CD14-positive monocyte (primary cell): ENCODE results near the gene INSIG2. TPM values are rescaled to one million over a fixed set of nuclear protein-coding genes. Genes with fewer than 3 reads are reported as not detected.

Source experiments
- DNase-seq, 3 donors: peaks; one replicate each; pipeline ENCODE4 v3.0.0-alpha.2; 2011 to 2022
- H2AFZ ChIP-seq: 2 replicates; pipeline ENCODE4 v1.6.0; 2012; ENCODE audit warnings: mild to moderate bottlenecking, low read depth, low read length, inconsistent platforms; ENCODE audit not compliant: insufficient read depth, poor library complexity, severe bottlenecking
- H3K27ac ChIP-seq, 2 donors: 1 replicate in 1 of 2; 2 replicates in 1 of 2; pipeline ENCODE4 v1.5.1; 2012 to 2013; ENCODE audit warnings: low read length in 2 of 2, control low read depth in 1 of 2, inconsistent platforms in 1 of 2, low read depth in 1 of 2, mild to moderate bottlenecking in 1 of 2
- H3K27me3 ChIP-seq, 2 donors: one replicate each; pipeline versions ENCODE4 v1.6.0 to v1.6.1; 2011 to 2013; ENCODE audit warnings: low read length in 2 of 2; ENCODE audit not compliant: control insufficient read depth in 2 of 2, insufficient read depth in 2 of 2
- H3K36me3 ChIP-seq, 2 donors: replicated peaks in 1 of 2; 1 replicate in 1 of 2; 2 replicates in 1 of 2; pipeline versions ENCODE4 v1.5.1 to v1.6.1; 2012 to 2013; ENCODE audit warnings: low read length in 2 of 2, control low read depth in 1 of 2, inconsistent platforms in 1 of 2, mild to moderate bottlenecking in 1 of 2; ENCODE audit not compliant: insufficient read depth in 2 of 2, control insufficient read depth in 1 of 2
- H3K4me1 ChIP-seq, 2 donors: 1 replicate in 1 of 2; 2 replicates in 1 of 2; pipeline versions ENCODE4 v1.5.1 to v1.6.1; 2012 to 2013; ENCODE audit warnings: low read length in 2 of 2, control low read depth in 1 of 2, inconsistent platforms in 1 of 2, mild to moderate bottlenecking in 1 of 2, moderate library complexity in 1 of 2; ENCODE audit not compliant: insufficient read depth in 2 of 2, control insufficient read depth in 1 of 2
- H3K4me2 ChIP-seq: replicated peaks from 2 replicates; pipeline ENCODE3; 2012; ENCODE audit warnings: low read length, moderate library complexity, mild to moderate bottlenecking; ENCODE audit not compliant: poor library complexity, severe bottlenecking; ENCODE audit errors: extremely low read depth
- H3K4me3 ChIP-seq, 3 experiments: fragments of 200-600 bp in 1 of 3; sonication (generic) in 1 of 3; replicated peaks in 1 of 3; 1 replicate in 2 of 3; 2 replicates in 1 of 3; pipeline ENCODE4 v1.5.1; 2011 to 2013; ENCODE audit warnings: low read length in 3 of 3, mild to moderate bottlenecking in 3 of 3, control low read depth in 2 of 3, low read depth in 2 of 3, inconsistent platforms in 1 of 3, moderate library complexity in 1 of 3
- H3K79me2 ChIP-seq: 2 replicates; pipeline ENCODE4 v1.6.0; 2012; ENCODE audit warnings: mild to moderate bottlenecking, control low read depth, inconsistent platforms, low read length, moderate library complexity; ENCODE audit not compliant: insufficient read depth
- H3K9ac ChIP-seq: 2 replicates; pipeline ENCODE4 v1.6.0; 2017; ENCODE audit warnings: low read length, mild to moderate bottlenecking; ENCODE audit not compliant: insufficient read depth, poor library complexity, severe bottlenecking
- H3K9me3 ChIP-seq, 2 donors: replicated peaks in 1 of 2; 1 replicate in 1 of 2; 2 replicates in 1 of 2; pipeline versions ENCODE4 v1.5.1 to v1.6.1; 2012 to 2013; ENCODE audit warnings: low read length in 2 of 2, control low read depth in 1 of 2; ENCODE audit not compliant: control insufficient read depth in 1 of 2, insufficient read depth in 1 of 2
- H4K20me1 ChIP-seq: 2 replicates; pipeline ENCODE4 v1.6.0; 2012; ENCODE audit warnings: mild to moderate bottlenecking, low read length, control low read depth, moderate library complexity; ENCODE audit not compliant: insufficient read depth
- H3K27ac Mint-ChIP-seq, 7 donors: one replicate each; pipeline ENCODE4 v1.8.0; 2020; ENCODE audit warnings: mild to moderate bottlenecking in 7 of 7, mixed read lengths in 7 of 7, moderate library complexity in 6 of 7, inconsistent platforms in 2 of 7
- H3K27me3 Mint-ChIP-seq, 3 donors: one replicate each; pipeline ENCODE4 v1.8.0; 2021 to 2022; ENCODE audit warnings: low read depth in 3 of 3, mild to moderate bottlenecking in 3 of 3, mixed read lengths in 3 of 3, moderate library complexity in 3 of 3, inconsistent platforms in 1 of 3
- H3K36me3 Mint-ChIP-seq, 2 donors: one replicate each; pipeline ENCODE4 v1.8.0; 2020; ENCODE audit warnings: mixed read lengths in 2 of 2, inconsistent platforms in 1 of 2, mild to moderate bottlenecking in 1 of 2
- H3K4me1 Mint-ChIP-seq: one replicate; pipeline ENCODE4 v1.8.0; 2020; ENCODE audit warnings: mild to moderate bottlenecking, mixed read lengths
- H3K4me3 Mint-ChIP-seq, 2 donors: one replicate each; pipeline ENCODE4 v1.8.0; 2020; ENCODE audit warnings: mild to moderate bottlenecking in 2 of 2, mixed read lengths in 2 of 2, moderate library complexity in 1 of 2
- H3K9me3 Mint-ChIP-seq, 7 donors: one replicate each; pipeline ENCODE4 v1.8.0; 2020 to 2022; ENCODE audit warnings: mixed read lengths in 7 of 7, mild to moderate bottlenecking in 6 of 7, moderate library complexity in 6 of 7, inconsistent platforms in 2 of 7
- WGBS: methylation state at CpG from one replicate; pipeline ENCODE4 v1.1.5; 2013; ENCODE audit warnings: missing lambda C conversion rate; ENCODE audit not compliant: insufficient coverage; 5-methylcytosine and 5-hydroxymethylcytosine counted together
- intact Hi-C, 2 donors: fragments of 100-400 bp; cut with micrococcal nuclease; formaldehyde crosslinking; loops; one replicate each; pipeline versions ENCODE4 v1.15.0 to v1.15.1; 2023
- polyA plus RNA-seq, 3 donors: library from polyadenylated mRNA; depleted of rRNA in 1 of 3; unstranded in 2 of 3; stranded (reverse) in 1 of 3; fragments of 300-500 nt in 2 of 3; fragments of >200 nt in 1 of 3; fragmentation: Illumina TruSeq in 2 of 3; gene quantifications; 1 replicate in 2 of 3; 2 replicates in 1 of 3; pipeline ENCODE4 v1.2.3, GENCODE V29; 2012 to 2021
- TF ChIP-seq, protein P1 (sequence below): fragments of 200-600 bp; IDR thresholded peaks from one replicate; pipeline ENCODE4 v1.8.0; 2022; ENCODE audit warnings: antibody characterized with exemption, mild to moderate bottlenecking

Gene INSIG2
- polyA plus RNA-seq, 3 donors = 13.6 to 17.2 (median 14.8) TPM

DNA sequence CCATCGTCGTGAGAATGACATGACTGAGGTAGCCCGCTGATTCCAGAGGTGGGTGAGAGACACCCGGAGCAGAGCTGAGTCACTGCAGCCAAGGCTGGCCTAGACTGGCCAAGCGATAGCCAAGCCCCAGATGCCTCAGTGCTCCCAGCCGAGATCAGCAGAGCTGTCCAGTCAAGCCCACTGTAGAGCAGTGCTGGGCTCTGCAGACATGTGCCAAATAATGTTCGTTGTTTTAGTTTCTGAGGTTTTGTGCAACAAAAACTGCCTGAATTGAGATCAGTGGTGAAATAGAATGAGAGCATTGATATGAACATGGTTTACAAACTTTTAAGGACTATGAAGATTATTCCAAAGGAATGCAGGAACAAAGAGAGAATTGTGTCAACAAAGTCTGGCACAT, 42.1 kb downstream of the INSIG2 start:
- intact Hi-C loops = no loop called here
- Mint-ChIP-seq H3K36me3 (no peaks in the 10 kb centered on the region), H3K9me3 (no peaks in the 10 kb centered on the region), H3K4me3 (no peak overlapping the region), H3K27ac (no peak overlapping the region), H3K4me1 (peaks cover 16% of the 10 kb centered on the region), H3K27me3 (peaks cover 0 to 11% (median 2%) of the 10 kb centered on the region in 3 donors)
- H3K27ac ChIP-seq = no peak overlapping the region
- no peak overlapping the region for H3K4me2 ChIP-seq
- no peak overlapping the region for H3K4me3 ChIP-seq
- H3K4me1 ChIP-seq = peaks cover 4 to 8% of the 10 kb centered on the region in 2 donors
- no peak for DNase-seq
- H3K79me2 ChIP-seq = no peaks in the 10 kb centered on the region
- no peaks in the 10 kb centered on the region for H3K27me3 ChIP-seq
- no peak overlapping the region for H2AFZ ChIP-seq
- TF ChIP-seq, protein P1, sequence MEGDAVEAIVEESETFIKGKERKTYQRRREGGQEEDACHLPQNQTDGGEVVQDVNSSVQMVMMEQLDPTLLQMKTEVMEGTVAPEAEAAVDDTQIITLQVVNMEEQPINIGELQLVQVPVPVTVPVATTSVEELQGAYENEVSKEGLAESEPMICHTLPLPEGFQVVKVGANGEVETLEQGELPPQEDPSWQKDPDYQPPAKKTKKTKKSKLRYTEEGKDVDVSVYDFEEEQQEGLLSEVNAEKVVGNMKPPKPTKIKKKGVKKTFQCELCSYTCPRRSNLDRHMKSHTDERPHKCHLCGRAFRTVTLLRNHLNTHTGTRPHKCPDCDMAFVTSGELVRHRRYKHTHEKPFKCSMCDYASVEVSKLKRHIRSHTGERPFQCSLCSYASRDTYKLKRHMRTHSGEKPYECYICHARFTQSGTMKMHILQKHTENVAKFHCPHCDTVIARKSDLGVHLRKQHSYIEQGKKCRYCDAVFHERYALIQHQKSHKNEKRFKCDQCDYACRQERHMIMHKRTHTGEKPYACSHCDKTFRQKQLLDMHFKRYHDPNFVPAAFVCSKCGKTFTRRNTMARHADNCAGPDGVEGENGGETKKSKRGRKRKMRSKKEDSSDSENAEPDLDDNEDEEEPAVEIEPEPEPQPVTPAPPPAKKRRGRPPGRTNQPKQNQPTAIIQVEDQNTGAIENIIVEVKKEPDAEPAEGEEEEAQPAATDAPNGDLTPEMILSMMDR = no peak
- no peaks in the 10 kb centered on the region for H3K9me3 ChIP-seq
- WGBS = 89% methylated on average over 7 of the region's 7 CpGs
- H3K36me3 ChIP-seq = no peaks in the 10 kb centered on the region
- H3K9ac ChIP-seq = no peak overlapping the region
- no peaks in the 10 kb centered on the region for H4K20me1 ChIP-seq

DNA sequence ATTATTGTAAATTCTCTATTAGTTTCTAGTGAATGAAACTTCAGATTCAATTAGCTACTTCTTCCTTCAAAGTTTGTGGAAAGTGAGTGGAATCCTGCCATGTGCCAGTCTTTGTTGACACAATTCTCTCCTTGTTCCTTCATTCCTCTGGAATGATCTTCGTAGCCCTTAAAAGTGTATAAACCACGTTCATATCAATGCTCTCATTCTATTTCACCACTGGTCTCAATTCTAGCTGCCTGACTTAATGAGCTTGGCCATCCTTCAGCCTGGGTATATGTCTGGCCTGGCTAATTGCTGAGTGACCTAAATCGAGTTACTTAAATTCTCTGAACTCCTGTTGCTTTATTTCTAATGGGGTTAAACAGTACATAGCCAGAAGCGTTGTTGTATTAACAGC, 43.5 kb downstream of the INSIG2 start:
- no peaks in the 10 kb centered on the region for H3K9me3 ChIP-seq
- H3K9me3 Mint-ChIP-seq = no peaks in the 10 kb centered on the region
- H3K36me3 ChIP-seq = no peaks in the 10 kb centered on the region
- no peak overlapping the region for H2AFZ ChIP-seq
- no peak overlapping the region for H3K4me2 ChIP-seq
- H4K20me1 ChIP-seq = no peaks in the 10 kb centered on the region
- no peaks in the 10 kb centered on the region for H3K36me3 Mint-ChIP-seq
- no peaks in the 10 kb centered on the region for H3K27me3 ChIP-seq
- H3K4me1 Mint-ChIP-seq = peaks cover 12% of the 10 kb centered on the region
- H3K4me1 ChIP-seq = peaks cover 0 to 3% of the 10 kb centered on the region in 2 donors
- 100% methylated on average over 4 of the region's 4 CpGs for WGBS
- intact Hi-C loops = no loop called here
- DNase-seq = no peak
- H3K79me2 ChIP-seq = no peaks in the 10 kb centered on the region
- H3K9ac ChIP-seq = no peak overlapping the region
- H3K4me3 ChIP-seq = no peak overlapping the region
- H3K4me3 Mint-ChIP-seq = no peak overlapping the region
- TF ChIP-seq, protein P1 = no peak
- no peak overlapping the region for H3K27ac Mint-ChIP-seq
- H3K27me3 Mint-ChIP-seq = peaks cover 0 to 11% (median 2%) of the 10 kb centered on the region in 3 donors
- no peak overlapping the region for H3K27ac ChIP-seq
